ENCODE measurements around the gene KCNQ1.

Gene KCNQ1

DNA sequence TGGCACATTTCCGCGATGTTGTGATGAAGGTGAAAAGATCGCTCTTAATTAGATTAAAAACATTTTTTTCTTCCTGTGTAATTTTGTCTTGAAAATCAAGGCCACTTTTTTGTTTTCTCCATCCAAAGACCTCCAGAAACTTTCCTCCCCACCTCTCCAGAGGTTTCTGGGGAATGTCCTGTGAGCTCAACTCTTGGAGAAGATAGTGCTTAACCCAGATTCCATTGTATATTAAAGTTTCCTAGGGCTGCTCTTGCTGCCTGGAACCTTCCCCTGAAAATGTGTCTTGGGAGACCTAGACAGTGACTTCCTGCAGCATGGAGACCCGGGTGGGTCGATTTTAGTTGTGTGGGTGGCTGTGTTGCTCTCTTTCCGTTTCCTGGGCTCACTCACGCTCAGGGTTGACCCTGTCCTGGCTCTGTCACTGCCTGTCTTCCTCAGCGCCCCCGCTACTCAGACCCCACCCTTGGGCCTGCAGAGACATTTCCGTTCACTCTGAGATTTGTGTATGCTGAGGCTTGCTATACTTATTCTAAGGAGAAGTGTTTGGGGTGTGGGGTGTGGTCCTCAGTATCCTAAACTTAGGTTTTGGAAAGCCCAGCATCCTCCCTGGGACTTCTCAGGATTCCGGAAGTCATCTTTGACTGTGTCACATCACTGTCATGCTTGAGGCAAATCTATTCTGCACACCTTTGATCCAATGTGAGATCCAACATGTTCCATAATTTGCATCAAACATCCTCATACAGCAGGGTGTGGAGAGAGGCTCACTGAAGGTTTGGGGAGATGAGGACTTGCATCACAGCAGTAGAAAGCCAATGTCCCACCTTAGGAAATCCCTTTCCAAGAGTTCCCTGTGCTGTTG, 207.8 kb downstream of the KCNQ1 start:
- H3K9ac ChIP-seq (ENCODE audit: low read length), result no peak overlapping the region
- no peak overlapping the region for H3K4me3 ChIP-seq (ENCODE audit: low read length)
- no peaks in the 10 kb centered on the region for H3K27me3 ChIP-seq (ENCODE audit: control insufficient read depth, insufficient read depth, low read length)
- H3K4me1 ChIP-seq (ENCODE audit: control insufficient read depth, insufficient read depth, low read length), result no peaks in the 10 kb centered on the region
- H3K36me3 ChIP-seq (ENCODE audit: control insufficient read depth, insufficient read depth, low read length), result no peaks in the 10 kb centered on the region
- no peak overlapping the region for H3K27ac ChIP-seq (ENCODE audit: low read depth, low read length)

DNA sequence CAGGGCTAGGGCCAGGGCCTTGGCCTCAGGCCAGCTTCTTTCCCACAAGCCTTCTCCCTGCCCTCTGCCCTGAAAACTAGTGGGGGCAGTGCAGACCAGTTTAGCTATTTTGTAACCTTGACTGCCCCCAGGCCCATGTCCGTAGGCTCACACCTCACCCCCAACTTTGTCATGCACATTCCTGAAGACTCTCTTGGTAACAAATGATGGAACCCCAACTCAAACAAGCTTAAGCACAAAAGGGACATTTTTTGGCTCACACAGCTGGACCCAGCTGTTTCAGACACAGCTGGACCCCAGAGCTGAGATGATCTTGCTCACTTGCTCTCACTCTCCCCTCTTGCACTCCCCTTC, 208.4 kb downstream of the KCNQ1 start:
- Histone ChIP-seq H3K9ac (ENCODE audit: low read length) (no peak overlapping the region), H3K27me3 (ENCODE audit: control insufficient read depth, insufficient read depth, low read length) (no peaks in the 10 kb centered on the region), H3K36me3 (ENCODE audit: control insufficient read depth, insufficient read depth, low read length) (no peaks in the 10 kb centered on the region), H3K4me1 (ENCODE audit: control insufficient read depth, insufficient read depth, low read length) (no peaks in the 10 kb centered on the region), H3K4me3 (ENCODE audit: low read length) (no peak overlapping the region), H3K27ac (ENCODE audit: low read depth, low read length) (no peak overlapping the region)

DNA sequence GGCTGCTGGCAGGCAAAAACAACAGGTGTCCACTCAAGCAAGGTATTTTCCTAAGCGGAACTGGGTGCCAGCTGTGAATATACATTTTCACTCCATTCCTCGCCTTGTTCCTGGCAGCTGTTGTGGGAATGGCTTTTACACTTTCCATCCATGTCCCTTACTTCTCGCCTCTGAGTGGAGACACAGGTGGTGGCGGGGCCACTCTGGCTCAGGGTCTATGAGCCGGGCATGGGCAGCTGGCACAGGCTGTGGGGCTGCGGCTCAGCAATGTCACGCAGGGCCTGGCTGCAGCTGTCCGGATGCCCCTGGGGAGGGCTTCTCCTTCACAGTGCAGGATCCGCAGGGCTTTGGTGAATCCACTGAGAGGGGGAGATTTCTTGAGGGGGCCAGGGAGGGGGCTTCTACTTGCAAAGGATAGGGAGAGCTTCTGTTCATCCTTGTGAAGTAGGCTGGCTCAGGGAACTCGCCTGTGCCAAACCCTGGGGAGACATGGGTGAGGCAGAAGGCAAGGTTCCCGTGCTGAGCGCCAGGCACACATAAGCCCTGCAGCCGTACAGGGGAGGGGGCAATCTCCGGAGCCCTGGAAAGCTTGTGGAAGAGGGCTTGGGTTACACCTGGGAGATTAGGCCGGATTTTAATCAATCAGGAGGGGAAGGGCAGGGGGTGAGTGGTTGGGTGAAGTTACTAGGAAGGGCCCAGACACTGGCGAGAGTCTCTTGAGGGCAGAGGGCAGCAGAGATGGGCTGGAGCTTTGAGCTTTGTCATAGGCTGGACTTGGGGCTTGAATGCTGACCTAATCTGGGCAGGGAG, 209.3 kb downstream of the KCNQ1 start:
- Histone ChIP-seq H3K27me3 (ENCODE audit: control insufficient read depth, insufficient read depth, low read length) (no peaks in the 10 kb centered on the region), H3K36me3 (ENCODE audit: control insufficient read depth, insufficient read depth, low read length) (no peaks in the 10 kb centered on the region), H3K9ac (ENCODE audit: low read length) (no peak overlapping the region), H3K4me3 (ENCODE audit: low read length) (no peak overlapping the region), H3K27ac (ENCODE audit: low read depth, low read length) (no peak overlapping the region), H3K4me1 (ENCODE audit: control insufficient read depth, insufficient read depth, low read length) (no peaks in the 10 kb centered on the region)

DNA sequence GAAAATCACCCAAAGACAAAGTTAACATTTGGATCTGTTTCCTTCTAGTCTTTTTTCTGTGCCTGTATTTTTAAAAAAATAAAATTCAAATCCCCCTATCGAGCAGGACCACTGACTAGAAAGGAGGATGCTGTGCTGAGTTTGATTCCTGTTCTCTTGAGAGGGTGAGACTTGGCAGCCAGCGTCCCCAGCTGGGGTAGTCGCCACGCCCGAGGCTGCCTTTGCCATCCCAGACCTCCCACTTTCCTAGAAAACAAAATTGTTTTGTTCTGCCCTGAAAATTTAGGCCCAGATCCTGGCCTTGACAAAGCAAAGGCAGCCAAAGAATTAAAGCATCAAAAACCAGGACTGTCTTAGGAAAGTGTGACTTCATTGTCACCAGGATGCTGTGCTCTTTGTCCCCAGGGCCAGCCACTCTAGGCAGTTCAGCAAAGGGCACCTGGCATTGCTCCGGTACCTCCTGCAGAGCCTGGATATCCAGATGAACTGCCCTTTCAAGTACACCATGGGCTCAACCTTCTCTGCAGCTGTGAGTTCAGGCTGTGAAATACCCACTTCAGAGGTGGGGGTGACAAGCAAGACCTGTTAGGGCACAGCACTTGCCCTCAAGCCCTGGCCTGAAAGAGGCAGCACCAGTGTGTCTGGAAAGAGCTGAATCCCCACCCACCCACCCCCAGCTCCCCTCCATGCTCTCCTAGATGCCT, 210.4 kb downstream of the KCNQ1 start:
- Histone ChIP-seq H3K27ac (ENCODE audit: low read depth, low read length) (no peak overlapping the region), H3K4me3 (ENCODE audit: low read length) (no peak overlapping the region), H3K9ac (ENCODE audit: low read length) (no peak overlapping the region), H3K27me3 (ENCODE audit: control insufficient read depth, insufficient read depth, low read length) (no peaks in the 10 kb centered on the region), H3K4me1 (ENCODE audit: control insufficient read depth, insufficient read depth, low read length) (no peaks in the 10 kb centered on the region), H3K36me3 (ENCODE audit: control insufficient read depth, insufficient read depth, low read length) (no peaks in the 10 kb centered on the region)

GRCh38 chr11:2655834-2656622, 211.2 kb downstream of the KCNQ1 start:
- Histone ChIP-seq H3K9ac (ENCODE audit: low read length) (no peak overlapping the region), H3K27me3 (ENCODE audit: control insufficient read depth, insufficient read depth, low read length) (no peaks in the 10 kb centered on the region), H3K4me1 (ENCODE audit: control insufficient read depth, insufficient read depth, low read length) (no peaks in the 10 kb centered on the region), H3K27ac (ENCODE audit: low read depth, low read length) (no peak overlapping the region), H3K36me3 (ENCODE audit: control insufficient read depth, insufficient read depth, low read length) (no peaks in the 10 kb centered on the region), H3K4me3 (ENCODE audit: low read length) (no peak overlapping the region)

- Histone ChIP-seq H3K4me3 (ENCODE audit: low read length) (no peak overlapping the region), H3K9ac (ENCODE audit: low read length) (no peak overlapping the region), H3K27me3 (ENCODE audit: control insufficient read depth, insufficient read depth, low read length) (no peaks in the 10 kb centered on the region), H3K36me3 (ENCODE audit: control insufficient read depth, insufficient read depth, low read length) (no peaks in the 10 kb centered on the region), H3K4me1 (ENCODE audit: control insufficient read depth, insufficient read depth, low read length) (no peaks in the 10 kb centered on the region), H3K27ac (ENCODE audit: low read depth, low read length) (no peak overlapping the region)
Measured at GRCh38 chr11:2656859-2657258, 212.1 kb downstream of the KCNQ1 start.

DNA sequence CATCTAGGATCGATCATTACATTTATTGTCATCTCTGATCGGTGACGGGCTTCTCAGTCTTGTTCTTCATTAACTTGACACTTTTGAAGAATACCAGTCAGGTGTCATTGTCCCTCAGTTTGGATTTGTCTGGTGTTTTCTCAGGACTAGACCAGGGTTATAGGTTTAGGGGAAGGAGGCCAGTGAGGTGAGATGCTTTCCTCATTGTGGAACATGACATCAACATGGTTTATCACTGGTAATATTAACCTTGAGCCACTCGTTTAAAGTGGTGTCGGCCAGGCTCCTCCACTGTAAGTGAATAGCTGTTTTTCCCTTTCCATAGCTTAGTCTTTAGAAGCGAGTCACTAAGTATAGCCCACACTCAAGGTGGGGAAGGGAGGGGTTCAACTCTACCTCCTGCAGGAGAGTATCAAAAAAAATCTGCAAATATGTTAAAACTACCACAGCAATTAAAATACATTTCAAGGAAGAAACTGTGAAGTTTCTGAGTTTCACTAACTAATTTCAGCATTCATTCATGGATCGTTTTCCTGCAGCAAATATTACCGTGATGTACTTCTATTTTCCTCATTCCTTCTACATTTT, 213.0 kb downstream of the KCNQ1 start:
- H3K27ac ChIP-seq (ENCODE audit: low read depth, low read length), result no peak overlapping the region
- H3K27me3 ChIP-seq (ENCODE audit: control insufficient read depth, insufficient read depth, low read length), result no peaks in the 10 kb centered on the region
- no peaks in the 10 kb centered on the region for H3K36me3 ChIP-seq (ENCODE audit: control insufficient read depth, insufficient read depth, low read length)
- H3K9ac ChIP-seq (ENCODE audit: low read length), result no peak overlapping the region
- no peaks in the 10 kb centered on the region for H3K4me1 ChIP-seq (ENCODE audit: control insufficient read depth, insufficient read depth, low read length)
- no peak overlapping the region for H3K4me3 ChIP-seq (ENCODE audit: low read length)

GRCh38 chr11:2660357-2660939, 215.6 kb downstream of the KCNQ1 start:
- Histone ChIP-seq H3K9ac (ENCODE audit: low read length) (no peak overlapping the region), H3K27me3 (ENCODE audit: control insufficient read depth, insufficient read depth, low read length) (no peaks in the 10 kb centered on the region), H3K4me3 (ENCODE audit: low read length) (no peak overlapping the region)

GRCh38 chr11:2661173-2662023, 216.6 kb downstream of the KCNQ1 start:
- Histone ChIP-seq H3K36me3 (ENCODE audit: control insufficient read depth, insufficient read depth, low read length) (no peaks in the 10 kb centered on the region), H3K27me3 (ENCODE audit: control insufficient read depth, insufficient read depth, low read length) (no peaks in the 10 kb centered on the region), H3K27ac (ENCODE audit: low read depth, low read length) (no peak overlapping the region), H3K9ac (ENCODE audit: low read length) (no peak overlapping the region), H3K4me1 (ENCODE audit: control insufficient read depth, insufficient read depth, low read length) (peaks cover 2% of the 10 kb centered on the region), H3K4me3 (ENCODE audit: low read length) (no peak overlapping the region)

More at GRCh38 chr11:2660357-2660939, 215.6 kb downstream of the KCNQ1 start:
- Histone ChIP-seq H3K4me1 (ENCODE audit: control insufficient read depth, insufficient read depth, low read length) (no peaks in the 10 kb centered on the region), H3K27ac (ENCODE audit: low read depth, low read length) (no peak overlapping the region), H3K36me3 (ENCODE audit: control insufficient read depth, insufficient read depth, low read length) (no peaks in the 10 kb centered on the region)

- Histone ChIP-seq H3K9ac (ENCODE audit: low read length) (no peak overlapping the region), H3K36me3 (ENCODE audit: control insufficient read depth, insufficient read depth, low read length) (no peaks in the 10 kb centered on the region), H3K4me1 (ENCODE audit: control insufficient read depth, insufficient read depth, low read length) (peaks cover 5% of the 10 kb centered on the region), H3K4me3 (ENCODE audit: low read length) (no peak overlapping the region), H3K27me3 (ENCODE audit: control insufficient read depth, insufficient read depth, low read length) (no peaks in the 10 kb centered on the region), H3K27ac (ENCODE audit: low read depth, low read length) (no peak overlapping the region)
Measured at GRCh38 chr11:2662024-2662312, 217.2 kb downstream of the KCNQ1 start.
